Measurements from ENCODE around the gene SLC22A23.
A peak's percentile ranks its signal among the peaks of the same experiment; 100 is the strongest.
"Not testable (repeated sequence)": the region's sequence is repeated elsewhere in the genome, so short reads cannot be mapped to it uniquely, and the experiment has no call there.

Gene SLC22A23

DNA sequence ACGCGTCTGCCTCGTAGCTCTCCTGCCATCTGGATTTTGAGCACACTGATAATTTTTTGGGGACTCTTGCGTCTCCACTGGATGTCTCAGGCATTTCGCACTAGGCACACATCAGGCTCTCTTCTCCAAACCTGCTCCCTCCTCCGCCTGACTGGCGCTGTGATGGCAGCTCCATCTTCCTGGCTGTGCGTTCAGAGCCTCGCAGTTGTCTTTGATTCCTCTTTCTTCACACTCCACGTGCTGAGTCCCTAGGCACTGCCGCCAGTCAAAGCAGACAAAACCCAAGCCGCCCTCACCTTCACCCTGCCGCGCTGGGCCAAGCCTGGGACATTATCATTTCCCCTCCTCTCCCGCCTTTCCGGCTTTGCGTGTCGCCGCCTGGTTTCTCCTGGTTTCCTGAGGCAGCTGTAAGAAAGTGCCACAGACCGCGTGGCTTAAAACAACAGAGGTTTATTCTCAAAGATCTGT lies 197.3 kb downstream of the SLC22A23 start:
- no peak for DNase-seq

DNA sequence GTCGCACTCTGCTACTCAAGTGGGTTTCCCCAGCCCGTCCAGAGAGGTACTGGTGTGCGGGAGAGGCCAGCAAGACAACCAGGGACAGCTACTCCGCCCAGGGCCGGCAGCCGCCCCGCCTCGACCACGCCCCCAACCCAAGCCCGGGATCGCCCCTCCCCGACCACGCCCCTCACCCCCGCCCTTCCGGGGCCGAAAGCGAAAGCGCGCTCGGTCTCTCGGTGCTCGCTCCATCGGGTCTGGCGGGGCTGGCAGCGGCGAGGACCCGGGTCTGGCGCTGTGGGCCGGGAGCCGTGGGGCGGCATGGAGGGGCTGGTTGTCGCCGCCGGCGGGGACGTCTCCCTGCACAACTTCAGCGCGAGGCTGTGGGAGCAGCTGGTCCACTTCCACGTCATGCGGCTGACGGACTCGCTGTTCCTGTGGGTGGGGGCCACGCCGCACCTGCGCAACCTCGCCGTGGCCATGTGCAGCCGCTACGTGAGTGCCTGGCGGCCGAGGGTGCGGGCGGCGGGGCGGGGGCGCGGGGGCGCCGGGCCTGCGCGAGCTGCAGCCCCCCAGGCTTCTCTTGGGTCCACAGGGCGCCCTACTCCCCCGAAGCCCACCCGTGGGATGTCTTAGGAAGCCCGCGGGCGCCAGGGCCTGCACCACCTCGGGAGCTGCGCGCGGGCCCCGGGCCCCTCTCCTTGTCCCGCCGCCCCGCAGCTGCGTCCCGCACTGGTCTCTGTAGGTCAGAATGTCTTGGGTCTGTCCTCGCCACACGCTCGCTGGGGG lies 197.9 kb downstream of the SLC22A23 start, which contains the start of gene PSMG4:
TSS of gene PSMG4 (plus strand) at position 228 of the 771 bp plus-strand sequence. CDS start at position 304, 76 bp downstream.
- DNase-seq, result peak; percentile 77

DNA sequence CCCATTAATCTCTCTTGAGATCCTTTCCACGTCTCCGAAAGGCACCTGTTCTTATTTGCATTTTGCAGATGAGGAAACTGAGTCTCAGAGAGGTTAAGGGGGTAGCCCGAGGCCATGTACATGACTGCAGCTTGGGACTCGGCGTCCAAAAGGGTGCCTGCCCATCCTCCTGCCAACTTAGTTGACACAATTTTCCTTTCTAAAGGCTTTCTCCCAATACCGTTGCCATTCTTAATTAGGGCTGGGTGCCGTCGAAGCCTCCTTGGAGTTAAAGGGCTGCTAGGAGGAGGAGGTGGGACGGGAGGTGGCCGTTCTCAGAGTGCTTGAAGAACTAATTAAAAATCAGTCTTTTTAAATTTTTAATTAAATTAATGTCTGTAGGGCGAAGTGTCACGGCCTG lies 198.6 kb downstream of the SLC22A23 start:
- no peak for DNase-seq

DNA sequence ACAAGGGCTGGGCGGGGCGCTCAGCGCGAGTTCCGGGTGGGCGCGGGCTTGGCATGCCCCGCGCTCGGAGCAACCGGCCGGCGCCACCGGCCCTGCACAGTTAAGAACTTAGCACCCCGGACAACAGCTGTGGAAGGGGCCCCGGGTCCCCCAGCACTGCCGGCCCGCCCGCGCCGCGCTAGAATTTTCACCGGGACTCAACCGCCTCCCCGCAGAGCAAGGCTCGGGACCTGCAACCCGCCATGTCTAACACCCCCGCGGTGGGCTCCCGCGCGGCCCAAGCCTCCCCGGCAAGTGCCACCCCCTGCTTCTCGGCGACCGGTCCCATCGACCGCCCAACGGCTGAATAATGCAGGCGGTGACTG lies 203.3 kb downstream of the SLC22A23 start:
- no peak for DNase-seq

DNA sequence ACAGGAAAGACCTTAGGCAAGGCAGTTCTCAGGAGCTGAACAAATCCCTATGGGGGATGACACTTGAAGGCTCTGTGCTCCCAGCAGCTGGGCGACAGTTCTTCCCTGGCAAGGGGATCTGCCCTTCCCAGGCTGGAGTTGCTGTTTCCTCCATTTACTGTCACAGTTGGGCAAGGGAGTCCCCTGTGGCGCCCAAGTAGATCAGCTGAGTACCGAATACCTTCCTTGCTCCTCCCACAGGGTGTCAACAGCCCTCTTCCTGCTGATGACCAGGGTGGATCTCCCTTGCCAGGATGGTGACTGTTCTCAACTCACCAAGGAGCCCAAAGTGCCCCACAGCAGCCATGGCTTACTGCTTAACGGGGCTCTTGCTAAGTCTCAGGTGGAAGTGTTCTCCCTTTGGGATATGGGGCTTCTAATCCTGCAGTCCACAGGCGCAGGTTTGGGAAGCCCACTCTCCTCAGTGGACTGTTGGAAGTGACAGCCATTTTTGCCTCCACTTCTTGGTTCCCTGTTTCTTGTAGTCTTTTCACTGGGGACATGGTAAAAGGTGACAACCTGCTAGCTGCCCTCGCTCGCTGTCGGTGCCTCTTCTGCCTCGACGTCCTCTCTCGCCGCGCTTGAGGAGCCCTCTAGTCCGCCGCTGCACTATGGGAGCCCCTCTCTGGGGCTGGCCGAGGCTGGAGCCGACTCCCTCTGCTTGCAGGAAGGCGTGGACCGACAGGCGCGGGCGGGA lies 203.8 kb downstream of the SLC22A23 start:
- no peak for DNase-seq

DNA sequence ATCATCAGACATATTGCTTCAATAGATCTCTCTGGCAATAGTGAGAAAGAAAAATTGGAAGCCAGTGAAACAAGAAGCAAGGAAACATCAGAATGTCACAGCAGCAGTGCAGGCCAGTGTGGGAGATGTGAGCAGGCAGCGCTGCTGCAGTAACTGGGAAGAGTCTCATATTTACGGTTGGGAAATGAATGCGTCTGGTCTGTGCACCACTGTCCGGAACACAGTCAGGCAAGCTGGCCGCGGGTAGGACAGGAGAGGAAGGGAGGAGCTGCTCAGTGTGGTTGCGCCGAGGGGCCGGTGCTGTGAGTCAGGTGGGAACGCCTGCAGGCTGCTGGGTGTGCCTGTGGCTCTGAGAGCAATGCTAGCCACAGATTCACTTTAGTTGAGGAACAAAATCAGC lies 204.5 kb downstream of the SLC22A23 start:
- DNase-seq, result no peak

DNA sequence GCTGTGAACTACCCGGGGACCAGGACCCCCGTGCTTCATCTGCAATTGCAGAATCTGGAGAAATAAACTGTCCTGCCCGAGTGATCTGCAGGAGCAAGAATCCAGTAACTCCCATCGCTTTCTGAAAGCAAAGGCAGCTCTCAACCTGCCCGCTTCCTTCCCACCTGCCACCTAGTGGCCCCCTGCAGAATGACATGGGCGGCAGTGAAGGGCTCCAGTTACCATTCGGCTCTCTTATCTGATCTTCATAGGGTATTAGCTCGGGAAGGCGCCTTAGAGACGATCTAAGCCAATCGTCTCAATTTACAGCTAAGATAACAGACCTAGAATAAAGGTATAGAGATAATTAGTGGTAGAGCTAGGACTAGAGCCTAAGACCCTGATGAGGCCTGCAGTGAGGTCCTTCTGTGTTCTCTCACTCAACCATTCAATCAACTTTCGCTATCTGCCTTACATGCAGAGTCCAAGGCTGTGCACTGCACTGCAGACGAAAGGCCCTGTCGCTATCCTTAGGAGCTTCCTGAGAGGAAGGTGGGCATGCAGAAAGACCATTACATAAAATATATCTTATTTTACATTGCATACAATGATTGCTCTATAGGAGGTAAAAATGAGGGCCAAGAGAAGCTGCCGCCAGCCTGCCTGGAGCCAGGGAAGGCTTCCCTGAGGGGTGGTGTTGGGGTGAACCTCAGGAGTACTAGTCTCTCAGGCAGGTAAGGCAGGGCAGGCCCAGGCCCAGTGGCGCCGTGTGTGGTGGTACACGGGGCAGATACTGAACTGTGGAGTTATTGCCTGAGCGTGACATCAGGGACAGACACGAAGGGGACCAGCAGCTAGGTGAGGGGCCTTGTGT lies 205.2 kb downstream of the SLC22A23 start:
- DNase-seq, result peak; percentile 59

DNA sequence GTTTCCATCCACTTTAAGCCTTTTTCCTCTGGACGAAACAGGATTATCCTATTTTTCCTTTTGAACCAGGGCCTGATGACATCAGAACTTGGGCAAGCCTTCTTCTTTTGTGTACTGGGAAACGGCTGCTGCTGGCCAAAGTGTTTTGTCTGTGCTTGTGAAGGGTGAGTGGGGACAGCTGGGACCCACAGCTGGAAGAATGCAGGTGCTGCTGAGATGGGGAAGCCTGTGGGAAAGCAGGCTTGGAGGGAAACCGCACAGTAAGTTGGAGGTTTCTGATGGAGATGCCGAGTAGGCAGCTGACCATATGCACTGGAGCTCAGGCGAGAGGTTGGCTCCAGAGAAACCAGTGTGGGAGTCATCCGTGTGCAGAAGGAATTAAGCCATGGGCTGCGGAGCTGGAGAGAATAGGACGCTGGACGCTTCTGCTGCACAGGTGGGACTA lies 206.6 kb downstream of the SLC22A23 start:
- DNase-seq, result no peak

DNA sequence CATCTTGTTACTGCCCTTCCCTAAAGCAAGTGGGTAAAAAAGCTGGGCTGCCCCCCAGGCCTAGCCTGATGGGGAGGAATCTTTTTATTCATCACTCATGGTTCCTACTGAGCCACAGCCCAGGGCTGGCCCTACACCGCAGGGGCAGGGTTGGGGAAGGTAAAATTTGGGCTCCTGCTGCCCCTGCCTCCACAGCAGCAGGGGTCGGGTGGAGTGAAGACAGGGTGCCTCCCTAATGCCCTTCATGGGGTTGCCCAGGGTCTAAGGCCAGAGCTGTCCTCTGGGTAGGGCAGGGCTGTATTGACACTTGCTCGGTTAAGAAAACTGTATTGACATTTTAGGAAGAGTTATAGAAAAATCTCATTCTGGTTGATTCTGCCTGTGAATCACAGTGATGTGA lies 207.0 kb downstream of the SLC22A23 start:
- no peak for DNase-seq

DNA sequence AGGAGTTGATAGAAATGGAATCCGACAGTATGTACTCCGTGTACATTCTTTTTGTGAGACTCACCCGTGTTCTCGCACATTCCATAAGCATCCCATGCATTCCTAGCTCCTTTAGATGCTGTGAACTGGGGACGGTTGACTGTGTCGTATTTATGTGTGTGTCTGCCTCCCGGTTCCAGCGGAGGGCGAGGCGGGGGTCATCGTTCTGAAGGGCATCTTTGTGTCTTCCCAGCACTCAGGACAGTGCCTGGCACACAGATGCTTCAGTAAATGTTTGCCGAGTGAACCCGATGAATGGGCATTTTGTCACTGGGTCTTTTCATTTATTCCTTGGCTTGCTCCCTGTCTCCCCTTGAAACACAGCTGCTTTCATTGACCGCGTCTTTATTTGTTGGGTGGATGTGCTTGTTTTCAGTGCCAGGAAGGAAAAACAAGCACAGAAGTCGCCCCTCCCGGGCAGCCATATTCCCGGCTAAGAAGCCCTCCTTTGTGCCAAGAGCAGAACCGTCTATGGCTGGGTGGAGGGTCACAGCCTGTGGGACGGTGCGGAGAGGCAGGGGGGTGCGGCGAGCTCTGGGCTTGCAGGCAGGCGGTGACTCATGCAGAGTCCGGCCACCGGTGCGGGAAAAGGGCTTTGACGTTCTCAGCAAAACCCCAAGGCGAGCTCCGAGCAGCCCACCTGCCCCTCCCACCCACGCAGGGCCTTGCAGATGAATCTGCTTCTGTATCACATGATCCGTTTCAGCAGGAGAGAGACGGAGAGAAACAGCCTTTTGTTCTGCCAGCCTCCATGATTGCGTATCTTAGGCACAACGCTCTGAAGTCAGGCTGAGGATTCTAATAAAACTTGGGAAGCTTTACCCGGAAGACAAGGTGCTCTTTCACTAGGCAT lies 209.3 kb downstream of the SLC22A23 start:
- DNase-seq, result peak; percentile 75

DNA sequence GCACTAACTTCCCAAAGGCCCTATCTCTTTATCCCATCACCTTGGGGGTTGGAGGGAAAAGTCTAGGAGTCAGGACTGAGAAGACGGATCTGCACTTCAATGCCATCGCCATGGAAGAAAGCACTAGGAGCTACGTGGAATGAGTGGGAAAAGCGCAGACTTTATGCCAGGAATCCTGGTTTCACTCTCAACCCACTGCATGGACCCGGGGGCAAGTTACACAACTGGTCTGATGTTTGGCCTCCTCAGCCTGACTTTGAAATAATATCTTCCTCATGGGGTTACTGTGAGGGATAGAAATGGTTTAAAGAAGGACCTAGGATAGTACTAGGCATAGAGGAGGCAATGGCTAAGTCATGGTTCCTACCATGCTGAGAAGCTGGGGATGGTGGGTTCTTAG lies 211.6 kb downstream of the SLC22A23 start:
- DNase-seq, result no peak

DNA sequence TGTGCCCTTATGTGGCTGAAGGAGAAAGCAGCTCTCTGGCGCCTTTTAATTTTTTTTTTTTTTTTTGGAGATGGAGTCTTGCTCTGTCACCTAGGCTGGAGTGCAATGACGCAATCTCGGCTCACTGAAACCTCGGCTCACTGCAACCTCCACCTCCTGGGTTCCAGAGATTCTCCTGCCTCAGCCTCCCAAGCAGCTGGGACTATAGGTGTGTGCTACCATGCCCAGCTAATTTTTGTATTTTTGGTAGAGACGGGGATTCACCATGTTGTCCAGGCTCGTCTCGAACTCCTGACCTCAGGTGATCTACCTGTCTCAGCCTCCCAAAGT lies 212.1 kb downstream of the SLC22A23 start:
- not testable (repeated sequence) for DNase-seq

DNA sequence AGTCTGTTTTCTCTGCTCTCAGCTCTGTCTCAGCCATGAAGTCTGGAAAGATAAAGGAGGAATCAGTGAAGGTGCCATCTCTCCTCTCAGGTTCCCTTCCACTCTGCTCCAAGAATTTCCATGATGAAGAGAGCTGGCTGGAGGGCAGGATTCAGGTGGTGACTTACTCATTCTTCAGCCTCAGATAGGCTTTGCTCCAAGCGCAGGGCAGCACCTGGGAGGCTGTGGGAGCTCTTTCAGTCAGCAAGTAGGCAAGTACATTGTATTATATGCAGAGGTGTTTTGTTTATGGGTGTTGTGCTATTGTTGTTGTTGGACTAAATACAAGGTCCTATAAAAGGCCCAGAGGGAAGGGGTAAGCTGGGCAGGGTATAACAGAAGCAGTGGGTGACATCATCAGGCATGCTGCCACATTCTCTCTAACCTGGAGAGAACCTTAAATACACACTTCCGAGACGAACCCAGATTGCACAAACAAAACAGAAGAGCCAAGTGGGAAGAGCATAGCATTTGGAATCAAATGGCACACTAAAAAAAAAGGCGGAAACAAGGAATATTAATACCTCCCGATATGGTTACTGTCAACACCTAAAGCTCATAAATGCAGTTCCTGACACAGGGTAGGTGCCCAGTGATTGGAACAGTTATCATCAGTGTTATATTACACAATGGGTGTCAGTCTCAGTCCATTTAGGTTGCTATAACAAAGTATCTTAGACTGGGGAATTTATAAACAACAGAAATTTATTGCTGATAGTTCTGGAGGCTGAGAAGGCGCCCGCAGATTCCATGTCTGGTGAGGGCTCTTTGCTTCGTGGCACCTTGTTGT lies 212.6 kb downstream of the SLC22A23 start:
- no peak for DNase-seq

DNA sequence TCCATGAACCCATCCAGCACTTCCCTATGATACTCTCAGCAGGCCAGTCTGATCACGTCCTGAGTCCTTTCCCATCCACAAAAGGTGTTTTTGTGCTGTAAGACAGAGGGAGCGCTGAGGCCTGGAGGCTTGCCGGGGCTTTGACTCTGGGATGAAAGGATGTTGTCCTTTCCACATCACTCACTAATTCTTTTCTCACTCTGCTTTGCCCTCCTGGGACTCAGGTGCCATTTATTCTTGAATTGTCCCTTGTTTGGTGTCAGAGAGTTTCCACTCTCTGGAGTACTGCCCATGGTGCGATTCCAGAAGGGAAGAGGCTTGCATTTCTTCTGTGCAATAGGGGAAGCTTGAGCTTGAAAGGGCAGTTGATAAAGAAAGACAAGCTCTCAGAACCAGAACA lies 214.1 kb downstream of the SLC22A23 start:
- DNase-seq, result no peak

DNA sequence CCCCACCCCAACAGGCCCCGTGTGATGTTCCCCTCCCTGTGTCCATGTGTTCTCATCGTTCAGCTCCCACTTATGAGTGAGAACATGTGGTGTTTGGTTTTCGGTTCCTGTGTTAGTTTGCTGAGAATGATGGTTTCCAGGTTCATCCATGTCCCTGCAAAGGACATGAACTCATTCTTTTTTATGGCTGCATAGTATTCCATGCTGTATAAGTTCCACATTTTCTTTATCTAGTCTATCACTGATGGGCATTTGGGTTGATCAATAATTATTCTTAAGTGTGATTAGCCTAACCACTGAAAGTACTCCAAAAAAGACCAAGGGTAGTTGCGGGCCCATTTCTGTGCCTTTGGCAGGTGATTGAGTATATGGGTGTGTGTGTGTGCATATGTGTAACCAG lies 215.1 kb downstream of the SLC22A23 start:
- not testable (repeated sequence) for DNase-seq

DNA sequence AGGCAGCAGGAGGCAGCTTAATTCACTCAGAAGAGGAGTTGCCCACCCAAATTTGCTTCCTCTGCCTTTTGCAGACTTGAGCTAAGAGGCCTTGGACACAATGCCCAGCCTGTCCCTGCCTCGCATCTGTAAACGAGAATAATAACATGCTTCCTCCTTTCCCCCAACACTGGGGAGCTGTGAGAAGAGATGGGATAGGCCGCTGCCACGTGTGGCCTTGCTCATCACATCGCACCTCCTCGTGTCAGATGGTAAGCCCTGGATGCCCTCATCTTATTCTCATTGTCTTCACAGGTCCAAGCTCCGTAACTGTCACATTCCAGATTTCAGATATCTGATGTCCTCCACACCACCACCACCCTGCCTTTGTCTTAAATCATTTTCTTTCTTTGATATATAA lies 216.3 kb downstream of the SLC22A23 start:
- DNase-seq, result no peak

DNA sequence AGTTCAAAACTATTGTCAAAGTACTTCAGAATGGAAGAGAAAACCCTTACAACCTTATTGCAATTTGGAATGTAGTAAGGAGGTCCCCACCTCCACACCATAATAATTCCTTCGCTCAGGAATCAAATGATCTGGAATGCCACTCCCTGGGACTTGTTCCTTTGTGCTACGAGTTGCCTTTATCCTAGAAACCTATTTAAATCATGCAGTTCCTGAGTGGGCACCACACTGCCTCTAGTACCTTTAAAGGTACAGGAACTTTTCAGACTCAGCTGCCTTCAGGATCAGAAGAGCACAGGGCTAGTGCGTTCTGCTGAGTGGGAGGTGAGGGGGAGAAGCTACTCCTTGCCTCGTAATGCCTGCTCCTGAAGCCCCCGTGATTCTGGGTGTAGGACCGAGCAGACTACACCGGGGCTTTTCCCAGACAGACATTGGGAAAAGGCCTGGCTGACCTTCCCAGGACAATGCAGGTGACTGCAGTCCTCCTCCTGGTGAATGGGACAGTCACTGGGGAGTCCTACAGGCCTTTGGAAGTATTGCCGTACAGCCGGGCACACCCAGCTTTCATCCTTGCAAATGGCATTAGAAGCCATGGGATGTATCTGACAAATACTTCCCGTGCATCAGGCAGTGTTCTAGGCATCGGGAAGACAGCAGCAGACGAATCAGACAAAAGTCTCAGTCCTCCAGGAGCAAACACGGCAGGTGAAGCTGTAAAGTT lies 217.6 kb downstream of the SLC22A23 start:
- DNase-seq, result no peak

DNA sequence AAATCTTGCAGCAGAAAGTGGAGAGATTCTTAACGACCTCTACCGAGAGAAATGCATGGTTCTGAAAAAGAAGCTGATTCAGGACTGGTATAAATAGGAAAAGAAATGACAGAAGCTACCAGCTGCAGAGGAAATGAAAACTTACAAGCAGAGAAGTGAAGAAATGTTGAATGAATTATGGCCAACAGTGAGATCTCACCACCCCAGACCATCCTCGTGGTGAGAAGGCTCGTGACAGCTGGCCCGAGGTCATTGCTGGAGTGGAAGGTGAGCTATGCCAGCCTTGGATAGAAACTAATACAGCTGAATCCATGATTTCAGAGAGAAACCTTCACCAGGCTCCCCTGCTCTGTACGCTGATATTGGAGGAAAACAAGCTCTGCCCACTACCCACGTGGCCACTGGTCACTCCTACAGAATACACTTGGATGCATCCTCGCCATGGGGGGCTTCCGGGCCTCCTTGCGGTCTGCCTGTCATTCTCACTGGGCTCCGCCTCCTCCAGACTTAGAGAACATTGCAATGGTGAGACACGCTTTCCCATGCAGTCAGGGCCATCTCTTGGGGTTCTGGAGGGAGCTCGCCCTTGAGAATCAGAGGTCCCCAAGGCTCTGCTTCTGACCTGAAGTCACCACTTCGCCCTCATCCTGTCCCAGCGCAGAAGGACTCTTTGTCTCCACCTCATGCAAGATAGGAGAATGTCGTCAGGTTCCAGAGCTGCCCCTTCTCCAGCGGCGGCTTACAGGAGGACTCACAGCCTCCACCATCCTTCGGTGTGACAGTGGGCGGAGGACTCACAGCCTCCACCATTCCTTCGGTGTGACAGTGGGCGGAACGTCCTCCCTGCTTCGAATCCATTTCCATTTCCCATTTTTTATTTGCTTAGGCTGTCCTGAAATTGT lies 218.8 kb downstream of the SLC22A23 start:
- DNase-seq, result no peak

DNA sequence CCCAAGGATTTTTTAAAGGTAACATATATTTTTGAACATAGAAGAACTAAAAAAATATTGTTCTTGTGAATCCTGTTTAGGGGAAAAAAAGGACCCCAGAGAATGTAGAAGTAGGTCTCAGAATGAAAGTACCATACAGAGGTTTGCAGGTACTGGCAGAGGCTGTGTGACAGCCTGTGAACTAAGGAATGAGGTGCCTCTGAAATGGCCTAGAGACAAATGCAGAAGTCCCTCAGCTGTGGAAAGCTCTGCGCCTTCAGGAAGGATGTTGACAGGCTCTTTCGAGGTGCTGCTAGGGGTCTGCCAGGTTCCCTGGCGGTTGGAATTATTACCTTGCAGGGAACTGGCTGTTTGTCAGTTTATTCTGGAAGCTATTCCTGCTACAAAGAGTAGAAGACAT lies 220.8 kb downstream of the SLC22A23 start:
- no peak for DNase-seq

DNA sequence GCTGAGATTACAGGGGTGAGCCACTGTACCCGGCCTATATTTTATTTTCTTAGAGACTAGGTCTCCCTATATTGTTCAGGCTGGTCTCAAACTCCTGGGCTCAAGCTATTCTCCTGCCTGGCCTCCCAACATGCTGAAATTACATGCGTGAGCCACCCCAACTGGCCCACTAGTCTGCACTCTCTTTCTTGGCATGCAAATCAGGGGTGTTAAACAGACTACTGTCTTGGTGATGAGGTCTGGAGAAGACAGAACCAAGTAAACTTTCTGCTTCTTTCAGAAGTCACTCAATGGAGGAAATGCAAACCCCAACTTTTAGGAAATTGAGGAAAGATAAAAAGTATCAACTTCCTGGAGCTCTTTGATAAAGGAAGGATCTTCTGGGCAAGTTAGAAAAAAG lies 221.4 kb downstream of the SLC22A23 start:
- no peak for DNase-seq

All from amniotic stem cell (primary cell).